Memory B cell (primary cell): ENCODE results near the gene LRP5.
"Not testable (repeated sequence)": the region's sequence is repeated elsewhere in the genome, so short reads cannot be mapped to it uniquely, and the experiment has no call there.

ENCODE experiments used
- ATAC-seq: fragments of 150-1000 bp; cut with Tn5 transposase; 2 replicates; pipeline ENCODE4 v1.10.0; 2021; ENCODE audit warnings: low read depth, mild to moderate bottlenecking, moderate library complexity
- DNase-seq, 2 donors: peaks; one replicate each; pipeline ENCODE4 v3.0.0; 2022; ENCODE audit warnings: low spot score in 2 of 2
- H3K27ac Mint-ChIP-seq: one replicate; pipeline ENCODE4 v1.8.0; 2022; ENCODE audit warnings: mild to moderate bottlenecking, moderate library complexity, mixed read lengths
- H3K27me3 Mint-ChIP-seq: one replicate; pipeline ENCODE4 v1.8.0; 2022; ENCODE audit warnings: mixed read lengths
- H3K36me3 Mint-ChIP-seq: one replicate; pipeline ENCODE4 v1.8.0; 2022; ENCODE audit warnings: mild to moderate bottlenecking, mixed read lengths
- H3K4me1 Mint-ChIP-seq: one replicate; pipeline ENCODE4 v1.8.0; 2022; ENCODE audit warnings: mixed read lengths
- H3K4me3 Mint-ChIP-seq: one replicate; pipeline ENCODE4 v1.8.0; 2022; ENCODE audit warnings: mild to moderate bottlenecking, moderate library complexity, mixed read lengths
- H3K9me3 Mint-ChIP-seq: one replicate; pipeline ENCODE4 v1.8.0; 2022; ENCODE audit warnings: mixed read lengths

Gene LRP5

GRCh38 chr11:68273026-68273738, 39.2 kb upstream of the LRP5 start:
- Mint-ChIP-seq H3K27me3 (no peaks in the 10 kb centered on the region), H3K36me3 (peaks cover 14% of the 10 kb centered on the region), H3K9me3 (no peaks in the 10 kb centered on the region), H3K4me1 (peaks cover 36% of the 10 kb centered on the region), H3K4me3 (peak overlapping the region; percentile 100), H3K27ac (peak overlapping the region; percentile 99)
- no peak for DNase-seq
- no peak for ATAC-seq

DNA sequence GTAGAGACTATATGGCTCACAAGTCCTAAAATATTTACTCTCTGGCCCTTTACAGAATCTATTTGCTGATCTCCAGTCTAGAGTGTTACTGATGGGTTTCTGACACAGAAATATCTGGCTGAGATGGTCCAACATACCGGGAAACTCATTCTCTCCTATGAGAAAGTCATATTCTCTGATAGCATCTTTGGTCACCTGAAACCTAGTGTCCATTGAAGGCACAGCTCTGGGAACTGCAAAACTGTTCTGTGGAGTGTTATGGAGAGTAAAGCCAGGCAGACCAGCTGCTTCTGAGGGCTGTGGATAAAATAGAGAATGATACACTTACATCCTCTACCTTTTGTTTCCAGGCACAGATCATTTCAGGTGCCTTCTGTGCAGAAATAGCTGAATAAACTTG, 38.1 kb upstream of the LRP5 start:
- Mint-ChIP-seq H3K9me3 (no peaks in the 10 kb centered on the region), H3K27me3 (no peaks in the 10 kb centered on the region), H3K27ac (peak overlapping the region; percentile 99), H3K4me1 (peaks cover 27% of the 10 kb centered on the region), H3K36me3 (peaks cover 8% of the 10 kb centered on the region), H3K4me3 (peak overlapping the region; percentile 24)
- no peak for DNase-seq
- ATAC-seq: no peak

DNA sequence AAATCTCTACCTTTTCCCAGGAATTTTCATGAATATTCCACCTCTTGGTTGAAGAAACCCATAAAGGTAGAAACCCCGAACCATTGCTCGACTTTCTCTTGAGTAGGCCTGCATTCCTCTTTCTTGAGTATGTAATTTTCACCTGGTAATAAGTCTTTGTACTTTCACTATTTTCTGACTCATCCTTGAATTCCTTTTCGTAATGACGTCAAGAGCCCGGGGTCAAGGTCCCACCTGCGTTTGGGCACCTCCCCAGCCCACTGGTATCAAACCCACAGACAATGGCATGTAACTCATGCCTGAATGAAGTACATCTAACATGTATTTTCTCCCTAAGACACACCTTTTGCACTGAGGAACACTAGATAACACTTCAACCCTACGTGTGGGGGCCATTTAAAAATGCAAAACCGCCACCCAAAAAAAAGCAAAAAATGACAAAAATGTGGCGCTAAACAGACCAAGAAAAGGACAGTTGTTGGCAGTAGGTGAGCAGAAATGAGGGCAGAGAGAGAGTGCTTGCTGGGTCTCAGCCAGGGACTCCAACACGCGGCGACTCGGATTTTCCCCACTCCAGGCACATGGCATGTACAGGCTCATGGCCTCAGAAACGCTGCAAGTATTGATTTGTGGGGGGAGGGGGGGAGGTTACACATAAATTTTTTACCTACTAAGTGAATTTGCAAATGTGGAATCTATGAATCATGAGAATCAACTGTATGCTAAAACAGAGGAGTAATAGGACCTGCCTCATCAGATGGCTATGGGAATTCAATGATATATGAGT, 36.5 kb upstream of the LRP5 start:
- H3K4me1 Mint-ChIP-seq: peaks cover 13% of the 10 kb centered on the region
- peaks cover 3% of the 10 kb centered on the region for H3K36me3 Mint-ChIP-seq
- H3K4me3 Mint-ChIP-seq: no peak overlapping the region
- no peak overlapping the region for H3K27ac Mint-ChIP-seq
- ATAC-seq: no peak
- H3K9me3 Mint-ChIP-seq: no peaks in the 10 kb centered on the region
- no peak for DNase-seq
- no peaks in the 10 kb centered on the region for H3K27me3 Mint-ChIP-seq

GRCh38 chr11:68276861-68277260, 35.5 kb upstream of the LRP5 start:
- no peaks in the 10 kb centered on the region for H3K27me3 Mint-ChIP-seq
- ATAC-seq: no peak

DNA sequence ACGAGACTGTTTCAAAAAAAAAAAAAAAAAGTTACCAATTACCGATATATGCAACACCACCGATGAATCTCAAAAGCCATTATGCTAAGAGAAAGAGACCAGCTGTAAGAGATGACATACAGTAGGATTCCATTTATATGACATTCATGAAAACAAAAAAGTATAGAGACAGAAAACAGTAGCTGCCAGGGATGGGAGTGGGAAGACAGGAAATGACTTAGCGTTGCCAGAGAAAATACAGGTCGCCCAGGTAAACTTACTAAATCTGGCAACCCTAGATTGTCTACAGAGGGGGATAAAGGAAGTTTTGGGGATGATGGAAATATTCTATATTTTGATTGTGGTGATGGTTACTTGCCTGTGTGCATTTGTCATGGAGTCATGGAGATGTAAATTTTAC, 32.7 kb upstream of the LRP5 start:
- peaks cover 7% of the 10 kb centered on the region for H3K9me3 Mint-ChIP-seq
- H3K27ac Mint-ChIP-seq: no peak overlapping the region
- H3K27me3 Mint-ChIP-seq: no peaks in the 10 kb centered on the region
- H3K4me3 Mint-ChIP-seq: no peak overlapping the region
- peaks cover 20% of the 10 kb centered on the region for H3K4me1 Mint-ChIP-seq
- peaks cover 7% of the 10 kb centered on the region for H3K36me3 Mint-ChIP-seq
- DNase-seq (no peak), ATAC-seq (no peak)

More at GRCh38 chr11:68276861-68277260, 35.5 kb upstream of the LRP5 start:
- DNase-seq: no peak
- Mint-ChIP-seq H3K9me3 (no peaks in the 10 kb centered on the region), H3K36me3 (peaks cover 3% of the 10 kb centered on the region), H3K4me3 (no peak overlapping the region), H3K4me1 (peaks cover 9% of the 10 kb centered on the region), H3K27ac (no peak overlapping the region)

- H3K4me1 Mint-ChIP-seq: peaks cover 20% of the 10 kb centered on the region
- H3K4me3 Mint-ChIP-seq: peak overlapping the region; percentile 69
- no peaks in the 10 kb centered on the region for H3K27me3 Mint-ChIP-seq
- peak overlapping the region; percentile 74 for H3K27ac Mint-ChIP-seq
- ATAC-seq (peak; percentile 81), DNase-seq (no peak)
- H3K36me3 Mint-ChIP-seq: peaks cover 5% of the 10 kb centered on the region
- H3K9me3 Mint-ChIP-seq: peaks cover 8% of the 10 kb centered on the region
Measured at GRCh38 chr11:68282141-68282860, 30.1 kb upstream of the LRP5 start.

DNA sequence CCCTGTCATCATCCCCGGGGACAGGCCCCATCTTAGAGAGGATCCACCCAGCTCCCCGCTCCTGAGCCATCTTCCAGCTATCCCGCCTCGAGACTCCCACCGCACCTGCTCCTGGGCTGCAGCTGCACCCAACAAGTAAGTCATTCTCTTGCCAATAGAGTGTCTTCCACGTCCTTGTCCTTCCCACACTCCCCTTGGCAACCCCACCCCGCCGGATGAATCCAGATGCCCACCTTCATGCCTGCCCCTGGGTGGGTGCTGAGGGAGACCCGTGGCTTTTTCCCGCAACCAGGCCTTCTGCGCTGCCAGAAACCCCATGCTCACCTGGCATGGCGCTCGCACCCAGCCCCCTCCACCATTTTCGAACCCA, 29.5 kb upstream of the LRP5 start:
- Mint-ChIP-seq H3K9me3 (peaks cover 8% of the 10 kb centered on the region), H3K27me3 (no peaks in the 10 kb centered on the region), H3K4me3 (peak overlapping the region; percentile 69), H3K36me3 (peaks cover 5% of the 10 kb centered on the region), H3K27ac (peak overlapping the region; percentile 74), H3K4me1 (peaks cover 20% of the 10 kb centered on the region)
- DNase-seq (no peak), ATAC-seq (no peak)

DNA sequence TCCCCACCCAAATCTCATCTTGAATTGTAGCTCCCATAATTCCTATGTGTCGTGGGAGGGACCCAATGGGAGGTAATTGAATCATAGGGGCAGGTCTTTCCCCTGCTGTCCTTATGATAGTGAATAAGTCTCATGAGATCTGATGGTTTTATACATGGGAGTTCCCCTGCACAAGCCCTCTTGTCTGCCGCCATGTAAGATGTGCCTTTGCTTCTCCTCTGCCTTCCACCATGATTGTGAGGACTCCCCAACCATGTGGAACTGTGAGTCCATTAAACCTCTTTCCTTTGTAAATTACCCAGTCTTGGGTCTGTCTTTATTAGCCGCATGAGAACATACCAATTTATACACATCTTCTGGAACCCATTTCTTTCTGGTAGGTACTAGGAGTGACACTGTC, 27.8 kb upstream of the LRP5 start:
- Mint-ChIP-seq H3K27ac (peak overlapping the region; percentile 16), H3K4me1 (peaks cover 20% of the 10 kb centered on the region)
- not testable (repeated sequence) for H3K27me3 Mint-ChIP-seq, H3K4me3 Mint-ChIP-seq, ATAC-seq, H3K9me3 Mint-ChIP-seq, H3K36me3 Mint-ChIP-seq, DNase-seq

GRCh38 chr11:68287419-68287818, 25.0 kb upstream of the LRP5 start:
- Mint-ChIP-seq H3K27ac (no peak overlapping the region), H3K4me3 (no peak overlapping the region), H3K9me3 (peaks cover 8% of the 10 kb centered on the region), H3K27me3 (no peaks in the 10 kb centered on the region), H3K4me1 (peaks cover 13% of the 10 kb centered on the region), H3K36me3 (peaks cover 7% of the 10 kb centered on the region)
- DNase-seq (no peak), ATAC-seq (no peak)

DNA sequence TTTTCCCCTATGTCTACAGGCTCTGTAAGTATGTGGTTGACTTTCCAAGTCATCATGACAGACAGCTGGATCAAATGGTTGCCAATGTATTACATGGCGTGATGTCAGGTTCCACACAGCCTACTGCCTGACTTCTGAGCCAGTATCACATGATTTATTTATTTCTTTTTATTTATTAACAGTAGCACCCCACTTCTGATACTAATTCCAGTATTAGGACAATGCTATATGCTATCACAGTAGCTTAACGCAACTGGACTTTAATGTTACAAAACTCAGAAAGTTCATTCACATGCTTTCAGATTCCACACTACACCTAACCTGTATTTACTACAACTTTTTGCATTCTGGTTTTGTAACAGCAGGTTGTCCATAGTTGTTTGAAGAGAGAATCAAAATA, 22.9 kb upstream of the LRP5 start:
- H3K9me3 Mint-ChIP-seq: peaks cover 3% of the 10 kb centered on the region
- no peak overlapping the region for H3K27ac Mint-ChIP-seq
- no peaks in the 10 kb centered on the region for H3K27me3 Mint-ChIP-seq
- peaks cover 4% of the 10 kb centered on the region for H3K36me3 Mint-ChIP-seq
- DNase-seq: no peak
- no peak overlapping the region for H3K4me3 Mint-ChIP-seq
- H3K4me1 Mint-ChIP-seq: peaks cover 8% of the 10 kb centered on the region
- ATAC-seq: no peak

GRCh38 chr11:68293708-68294107, 18.7 kb upstream of the LRP5 start:
- Mint-ChIP-seq H3K9me3 (no peaks in the 10 kb centered on the region), H3K27me3 (no peaks in the 10 kb centered on the region), H3K36me3 (peaks cover 2% of the 10 kb centered on the region), H3K4me1 (peaks cover 18% of the 10 kb centered on the region), H3K27ac (peak overlapping the region; percentile 51), H3K4me3 (peak overlapping the region; percentile 76)
- ATAC-seq (no peak), DNase-seq (no peak)

DNA sequence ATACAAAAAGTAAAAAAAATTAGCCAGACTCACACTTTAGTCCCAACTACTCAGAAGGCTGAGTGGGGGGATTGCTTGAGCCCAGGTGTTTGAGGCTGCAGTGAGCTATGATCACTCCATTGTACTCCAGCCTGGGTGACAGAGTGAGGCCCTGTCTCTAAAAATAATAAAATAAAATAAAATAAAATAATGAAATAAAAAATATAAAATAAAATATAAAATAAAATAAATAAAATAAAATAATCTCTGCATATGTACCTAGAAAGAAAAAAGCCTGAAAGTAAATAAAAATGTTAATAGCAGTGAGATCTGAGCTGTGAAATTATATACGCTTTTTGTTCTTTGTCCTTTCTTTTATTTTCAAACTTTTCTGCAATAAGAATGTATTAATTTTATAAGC, 17.1 kb upstream of the LRP5 start:
- no peak for DNase-seq
- Mint-ChIP-seq H3K36me3 (no peaks in the 10 kb centered on the region), H3K4me3 (no peak overlapping the region), H3K27me3 (no peaks in the 10 kb centered on the region), H3K9me3 (no peaks in the 10 kb centered on the region), H3K4me1 (peaks cover 18% of the 10 kb centered on the region), H3K27ac (no peak overlapping the region)
- no peak for ATAC-seq

GRCh38 chr11:68295940-68296339, 16.5 kb upstream of the LRP5 start:
- ATAC-seq: no peak
- no peak overlapping the region for H3K27ac Mint-ChIP-seq

DNA sequence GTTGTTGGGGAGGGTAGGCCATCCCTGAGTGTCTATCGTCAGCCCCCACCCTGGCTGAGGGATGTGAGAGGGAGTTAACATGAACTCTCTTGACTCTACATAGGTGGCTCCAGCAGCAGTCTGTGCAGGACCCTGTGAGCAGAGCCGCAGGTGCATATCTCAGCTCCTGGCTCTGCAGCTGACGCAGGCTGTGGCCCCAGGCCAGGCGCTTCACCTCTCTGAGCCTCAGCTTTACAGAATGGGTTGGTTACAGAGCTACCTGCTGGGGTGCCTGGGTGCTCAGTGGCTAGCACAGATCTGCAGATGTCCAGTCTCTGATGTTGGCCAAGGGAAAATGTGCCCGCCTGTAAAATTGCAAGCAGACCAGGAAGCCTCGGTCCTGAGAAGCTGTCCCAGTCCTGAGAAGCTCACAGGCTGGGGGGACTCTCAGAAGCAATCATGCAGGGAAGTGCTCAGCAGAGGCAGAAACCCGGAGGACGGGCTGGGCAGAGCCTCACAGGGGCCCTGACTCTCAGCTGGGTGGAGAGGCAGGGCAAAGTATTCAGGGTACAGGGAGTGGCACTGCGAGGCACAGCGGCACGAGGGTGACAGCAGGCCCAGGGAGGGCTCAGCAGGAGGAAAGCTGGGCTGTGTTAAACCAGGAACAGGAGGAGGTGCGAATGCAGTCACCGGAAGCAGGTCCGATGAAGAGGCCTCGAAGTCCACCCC, 15.9 kb upstream of the LRP5 start:
- peaks cover 18% of the 10 kb centered on the region for H3K4me1 Mint-ChIP-seq
- H3K9me3 Mint-ChIP-seq: no peaks in the 10 kb centered on the region
- DNase-seq: no peak
- no peak overlapping the region for H3K27ac Mint-ChIP-seq
- H3K27me3 Mint-ChIP-seq: no peaks in the 10 kb centered on the region
- H3K36me3 Mint-ChIP-seq: no peaks in the 10 kb centered on the region
- H3K4me3 Mint-ChIP-seq: no peak overlapping the region
- ATAC-seq: no peak

More at GRCh38 chr11:68295940-68296339, 16.5 kb upstream of the LRP5 start:
- no peaks in the 10 kb centered on the region for H3K9me3 Mint-ChIP-seq
- no peak overlapping the region for H3K4me3 Mint-ChIP-seq
- no peaks in the 10 kb centered on the region for H3K27me3 Mint-ChIP-seq
- DNase-seq: no peak
- no peaks in the 10 kb centered on the region for H3K36me3 Mint-ChIP-seq
- peaks cover 18% of the 10 kb centered on the region for H3K4me1 Mint-ChIP-seq
